ENCODE data around the gene FRMD4B. TPM values are rescaled to one million over a fixed set of nuclear protein-coding genes. Genes with fewer than 3 reads are reported as not detected.
A peak's percentile ranks its signal among the peaks of the same experiment; 100 is the strongest.

The FRMD4B gene
- total and polyA plus RNA-seq, 2 donors (not counting 3 experiments of a cell fraction or from before 2014, with no cell fraction given) = 66.4 to 89.7 TPM

DNA sequence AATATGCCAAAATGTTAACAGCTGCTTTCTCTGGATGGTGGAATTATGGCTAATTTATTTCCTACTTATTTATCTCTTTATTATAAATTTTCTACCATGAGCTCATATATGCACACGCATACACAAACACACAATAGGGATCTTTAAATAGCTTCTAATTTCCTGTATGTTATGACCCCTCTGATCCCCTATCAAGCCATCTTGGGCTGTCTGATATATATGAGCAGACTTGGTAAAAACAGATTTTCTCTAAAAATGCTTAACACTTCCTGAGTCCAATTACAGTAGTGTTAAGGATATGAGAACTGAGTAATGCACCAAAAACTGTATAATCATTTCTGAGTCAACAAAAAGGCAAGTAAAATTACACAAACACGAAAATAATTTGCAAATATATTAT lies 211.4 kb downstream of the FRMD4B start:
- Histone ChIP-seq H3K9ac (replicated peaks; ENCODE audit: extremely low read depth, insufficient read depth, low read length) (peak overlapping the region; percentile 68), H3K79me2 (ENCODE audit: control insufficient read depth, insufficient read depth, low read length) (peaks cover 14% of the 10 kb centered on the region), H3K27ac (ENCODE audit: insufficient read depth, low read depth, low read length) (peak overlapping the region; percentile 77), H3K9me1 (replicated peaks; ENCODE audit: control insufficient read depth, extremely low read depth, insufficient read depth, low read length) (no peaks in the 10 kb centered on the region), H3K4me1 (ENCODE audit: control insufficient read depth, extremely low read depth, insufficient read depth, low read length) (peaks cover 33% of the 10 kb centered on the region), H3K36me3 (ENCODE audit: control insufficient read depth in 2 of 2, extremely low read depth in 1 of 2, insufficient read depth in 2 of 2, low read length in 2 of 2) (peaks cover 14 to 17% of the 10 kb centered on the region in 2 experiments), H3K9me3 (replicated peaks; ENCODE audit: control insufficient read depth, insufficient read depth, low read length) (no peaks in the 10 kb centered on the region), H4K20me1 (replicated peaks; ENCODE audit: control insufficient read depth, extremely low read depth, insufficient read depth, low read length) (no peaks in the 10 kb centered on the region), H2AFZ (ENCODE audit: low read depth, low read length) (no peak overlapping the region), H3K4me2 (ENCODE audit: insufficient read depth, low read length) (peak overlapping the region; percentile 52), H3K27me3 (ENCODE audit: control insufficient read depth in 2 of 2, insufficient read depth in 2 of 2, low read length in 2 of 2) (no peaks in the 10 kb centered on the region), H3K4me3 (replicated peaks in 1 of 3; ENCODE audit: insufficient read depth in 1 of 3, low read depth in 1 of 3, low read length in 3 of 3) (no peak overlapping the region)
- CTCF ChIA-PET = interaction anchor here (0.6 to 2.4 kb wide), 14 partner anchors 7 to 265 kb away, joined by 3 to 20 read pairs (median 4); no protein-coding TSS in a partner anchor
- dilution Hi-C loops (cut with MboI; ENCODE audit: extremely low pct_ligation_motif_present, low sequenced_read_pairs) = loop anchor here (25.0 kb wide), 1 partner anchor 238 kb away; no protein-coding TSS in a partner anchor
- BruUV-seq (replicated peaks) = no TSS peak
- FAIRE-seq (no peak), DNase-seq (ENCODE audit: low read depth, low spot score) (peak; percentile 79)
- POLR2A ChIA-PET = interaction anchor here (1.1 kb wide), 1 partner anchor 9 kb away, joined by 3 read pairs; no protein-coding TSS in a partner anchor
- intact Hi-C loops (cut with micrococcal nuclease) = loop anchor here (1.0 kb wide), 1 partner anchor 8 kb away; no protein-coding TSS in a partner anchor
- TF ChIP-seq POLR2AphosphoS5 (IDR thresholded peaks at IDR 0.05; ENCODE audit: insufficient read depth, low read depth, low read length) (no peak), EZH2 (IDR thresholded peaks at IDR 0.05; ENCODE audit: borderline replicate concordance, low read depth, low read length, severe bottlenecking) (no peak), JUN (IDR thresholded peaks at IDR 0.05; ENCODE audit: borderline replicate concordance, insufficient read depth, insufficient read length, low read depth) (peak; percentile 51), MYC (IDR thresholded peaks at IDR 0.05; ENCODE audit: low read depth, low read length) (no peak), FOS (IDR thresholded peaks at IDR 0.05; ENCODE audit: borderline replicate concordance, insufficient read depth, low read length) (no peak), GATA2 (IDR thresholded peaks at IDR 0.05; ENCODE audit: insufficient read depth, insufficient read length, low read depth, low read length) (peak; percentile 18), POLR2A (IDR thresholded peaks at IDR 0.05; ENCODE audit: low read depth, low read length) (no peak)
- TF ChIP-seq, protein P1, sequence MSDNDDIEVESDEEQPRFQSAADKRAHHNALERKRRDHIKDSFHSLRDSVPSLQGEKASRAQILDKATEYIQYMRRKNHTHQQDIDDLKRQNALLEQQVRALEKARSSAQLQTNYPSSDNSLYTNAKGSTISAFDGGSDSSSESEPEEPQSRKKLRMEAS (IDR thresholded peaks at IDR 0.05; ENCODE audit: insufficient read depth, insufficient read length) = no peak
- TF ChIP-seq, protein P2, sequence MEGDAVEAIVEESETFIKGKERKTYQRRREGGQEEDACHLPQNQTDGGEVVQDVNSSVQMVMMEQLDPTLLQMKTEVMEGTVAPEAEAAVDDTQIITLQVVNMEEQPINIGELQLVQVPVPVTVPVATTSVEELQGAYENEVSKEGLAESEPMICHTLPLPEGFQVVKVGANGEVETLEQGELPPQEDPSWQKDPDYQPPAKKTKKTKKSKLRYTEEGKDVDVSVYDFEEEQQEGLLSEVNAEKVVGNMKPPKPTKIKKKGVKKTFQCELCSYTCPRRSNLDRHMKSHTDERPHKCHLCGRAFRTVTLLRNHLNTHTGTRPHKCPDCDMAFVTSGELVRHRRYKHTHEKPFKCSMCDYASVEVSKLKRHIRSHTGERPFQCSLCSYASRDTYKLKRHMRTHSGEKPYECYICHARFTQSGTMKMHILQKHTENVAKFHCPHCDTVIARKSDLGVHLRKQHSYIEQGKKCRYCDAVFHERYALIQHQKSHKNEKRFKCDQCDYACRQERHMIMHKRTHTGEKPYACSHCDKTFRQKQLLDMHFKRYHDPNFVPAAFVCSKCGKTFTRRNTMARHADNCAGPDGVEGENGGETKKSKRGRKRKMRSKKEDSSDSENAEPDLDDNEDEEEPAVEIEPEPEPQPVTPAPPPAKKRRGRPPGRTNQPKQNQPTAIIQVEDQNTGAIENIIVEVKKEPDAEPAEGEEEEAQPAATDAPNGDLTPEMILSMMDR (IDR thresholded peaks at IDR 0.05; ENCODE audit: extremely low read depth in 1 of 2, insufficient read depth in 1 of 2, low read depth in 1 of 2, low read length in 2 of 2) = no peak

All from endothelial cell of umbilical vein (primary cell).